Transverse colon (tissue), 4 donors: ENCODE data around the gene FAM114A1. TPM values are rescaled to one million over a fixed set of nuclear protein-coding genes. Genes with fewer than 3 reads are reported as not detected.

Source experiments
- DNase-seq: peaks from one replicate; pipeline ENCODE4 v3.0.0-alpha.2; 2019
- H3K27ac ChIP-seq, 4 donors: fragments of 200-600 bp; sonication (generic); 2 replicates each; pipeline ENCODE4 v1.5.1; 2016 to 2018; ENCODE audit warnings: inconsistent platforms in 4 of 4
- H3K27me3 ChIP-seq: fragments of 200-600 bp; sonication (generic); 2 replicates; pipeline ENCODE4 v1.5.1; 2017; ENCODE audit warnings: inconsistent platforms
- H3K36me3 ChIP-seq, 4 donors: fragments of 200-600 bp; sonication (generic); 2 replicates each; pipeline ENCODE4 v1.5.1; 2017 to 2019; ENCODE audit warnings: inconsistent platforms in 4 of 4
- H3K4me1 ChIP-seq, 4 donors: fragments of 200-600 bp; sonication (generic); 2 replicates each; pipeline ENCODE4 v1.5.1; 2017 to 2020; ENCODE audit warnings: inconsistent platforms in 4 of 4
- H3K4me3 ChIP-seq, 4 donors: fragments of 200-600 bp; sonication (generic); 1 replicate in 1 of 4; 2 replicates in 3 of 4; pipeline versions ENCODE4 v1.5.1 to v1.6.1; 2017 to 2019; ENCODE audit warnings: inconsistent platforms in 4 of 4
- H3K9me3 ChIP-seq, 2 donors: fragments of 200-600 bp; sonication (generic); 2 replicates each; pipeline ENCODE4 v1.5.1; 2017 to 2019; ENCODE audit warnings: inconsistent platforms in 2 of 2
- CTCF ChIP-seq, 5 experiments: fragments of 200-600 bp in 3 of 5; fragments of 450-650 bp in 2 of 5; sonication (generic) in 3 of 5; IDR thresholded peaks; 1 replicate in 2 of 5; 2 replicates in 3 of 5; pipeline ENCODE4 v1.5.1; 2016 to 2017; ENCODE audit warnings: antibody characterized with exemption in 5 of 5, inconsistent platforms in 3 of 5, mild to moderate bottlenecking in 2 of 5, moderate library complexity in 1 of 5
- EP300 ChIP-seq: sonication (generic); formaldehyde crosslinking; IDR thresholded peaks from one replicate; pipeline ENCODE4 v1.6.1; 2017; ENCODE audit warnings: antibody characterized with exemption, low read depth
- POLR2A ChIP-seq: fragments of 450-650 bp; IDR thresholded peaks from one replicate; pipeline ENCODE4 v1.6.1; 2016; ENCODE audit warnings: antibody characterized with exemption, mild to moderate bottlenecking, moderate library complexity
- POLR2AphosphoS5 ChIP-seq, 3 donors: sonication (generic); formaldehyde crosslinking; IDR thresholded peaks; one replicate each; pipeline ENCODE4 v1.6.1; 2016; ENCODE audit warnings: antibody characterized with exemption in 3 of 3
- WGBS, 2 donors: methylation state at CpG; one replicate each; pipeline ENCODE4 v1.1.5; 2018; ENCODE audit warnings: low coverage in 1 of 2; 5-methylcytosine and 5-hydroxymethylcytosine counted together
- in situ Hi-C, 4 donors: fragments of 200-750 bp; cut with MboI; loops; one replicate each; pipeline versions ENCODE4 v1.15.0 to v1.15.1; 2017; ENCODE audit warnings: low sequenced_read_pairs in 3 of 4, low pct_ligation_motif_present in 1 of 4, low pct_unique_long_range_greater_than_20kb in 1 of 4
- intact Hi-C: fragments of 100-400 bp; cut with DNase I; formaldehyde crosslinking; loops from one replicate; pipeline ENCODE4 v1.15.1; 2023; ENCODE audit warnings: low total_unique reads
- small RNA-seq, 4 donors: library from RNA; depleted of rRNA; stranded (forward); fragments of <200 nt; gene quantifications; one replicate each; pipeline ENCODE3, GENCODE V24; 2016
- total RNA-seq, 4 donors: library from RNA; depleted of rRNA; stranded (reverse); fragments of >200 nt; gene quantifications; one replicate each; pipeline ENCODE4 v1.1.0, GENCODE V29; 2016

The FAM114A1 gene
- total RNA-seq, 4 donors from 2014 or later: 52.4 to 121 (median 115) TPM

DNA sequence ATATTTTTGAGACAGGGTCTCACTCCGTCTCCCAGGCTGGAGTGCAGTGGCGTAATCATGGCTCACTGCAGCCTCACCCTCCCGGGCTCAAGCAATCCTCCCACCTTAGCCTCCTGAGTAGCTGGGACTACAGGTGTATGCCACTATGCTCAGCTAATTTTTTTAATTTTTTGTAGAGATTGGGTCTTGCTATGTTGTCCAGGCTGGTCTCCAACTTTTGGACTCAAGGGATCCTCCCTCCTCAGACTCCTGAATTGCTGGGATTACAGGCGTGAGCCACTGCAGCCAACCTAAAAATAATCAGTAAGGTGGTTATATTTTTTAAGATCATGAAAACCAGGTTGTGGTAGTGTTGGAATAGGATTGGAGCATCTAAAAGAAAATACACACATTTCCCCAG lies 126.5 kb downstream of the FAM114A1 start:
- Histone ChIP-seq H3K4me3 (no peak overlapping the region), H3K27me3 (no peaks in the 10 kb centered on the region), H3K4me1 (no peaks in the 10 kb centered on the region), H3K27ac (no peak overlapping the region), H3K36me3 (no peaks in the 10 kb centered on the region), H3K9me3 (peaks cover 0 to under 1% of the 10 kb centered on the region in 2 donors)
- TF ChIP-seq POLR2A: no peak
- TF ChIP-seq CTCF (IDR thresholded peaks at IDR 0.05): no peak
- TF ChIP-seq EP300: no peak
- no peak for TF ChIP-seq POLR2AphosphoS5 (IDR thresholded peaks at IDR 0.05)
- intact Hi-C loops: no loop called here
- DNase-seq: no peak
- 97 to 100% methylated on average over 1 to 4 of the region's 4 CpGs for WGBS, 2 donors
- in situ Hi-C loops: no loop called here

Small RNA genes within 50 kb of the gene (small RNA-seq; reads per million reads assigned to genes)
- 20.0 to 58.9 (median 46.7) reads per million in 4 donors for gene MIR574

Other genes with a start within 250 kb of the FAM114A1 start
- 100 to 1,000 TPM; 111 to 174 (median 132) TPM for gene KLF3, start 203.6 kb upstream of the FAM114A1 start, total RNA-seq
- 1 to 10 TPM in 1 of 4 donors, not detected in 3; 4.6 TPM for gene TLR10, start 84.8 kb upstream of the FAM114A1 start, total RNA-seq
- gene TLR1, start 63.0 kb upstream of the FAM114A1 start, total RNA-seq: 10 to 100 TPM in 1 of 4 donors, 1 to 10 TPM in 2, under 1 TPM in 1; 0.20 to 14.0 (median 6.1) TPM
- gene TLR6, start 11.0 kb upstream of the FAM114A1 start, total RNA-seq: 1 to 10 TPM; 1.6 to 5.9 (median 3.3) TPM
- gene TMEM156, start 164.6 kb downstream of the FAM114A1 start, total RNA-seq: 1 to 10 TPM in 1 of 4 donors, under 1 TPM in 1, not detected in 2; 0.96 to 2.9 TPM
- 10 to 100 TPM; 13.5 to 27.3 (median 21.3) TPM for gene KLHL5, start 194.4 kb downstream of the FAM114A1 start, total RNA-seq